Fibroblast of pulmonary artery (primary cell): ENCODE data around the gene XPNPEP1.

Source experiments
- DNase-seq: peaks from one replicate; pipeline ENCODE4 v3.0.0-alpha.2; 2010; ENCODE audit warnings: low read depth
- H3K4me3 ChIP-seq: replicated peaks from 2 replicates; pipeline ENCODE4 v1.5.1; 2011; ENCODE audit warnings: low read depth, mild to moderate bottlenecking, control low read depth, low read length, moderate library complexity
- TF ChIP-seq, protein P1 (sequence below): IDR thresholded peaks from 2 replicates; pipeline ENCODE4 v1.5.1; 2011; ENCODE audit warnings: mild to moderate bottlenecking, control low read depth, low read length, inconsistent platforms; ENCODE audit errors: missing control alignments

Gene XPNPEP1

DNA sequence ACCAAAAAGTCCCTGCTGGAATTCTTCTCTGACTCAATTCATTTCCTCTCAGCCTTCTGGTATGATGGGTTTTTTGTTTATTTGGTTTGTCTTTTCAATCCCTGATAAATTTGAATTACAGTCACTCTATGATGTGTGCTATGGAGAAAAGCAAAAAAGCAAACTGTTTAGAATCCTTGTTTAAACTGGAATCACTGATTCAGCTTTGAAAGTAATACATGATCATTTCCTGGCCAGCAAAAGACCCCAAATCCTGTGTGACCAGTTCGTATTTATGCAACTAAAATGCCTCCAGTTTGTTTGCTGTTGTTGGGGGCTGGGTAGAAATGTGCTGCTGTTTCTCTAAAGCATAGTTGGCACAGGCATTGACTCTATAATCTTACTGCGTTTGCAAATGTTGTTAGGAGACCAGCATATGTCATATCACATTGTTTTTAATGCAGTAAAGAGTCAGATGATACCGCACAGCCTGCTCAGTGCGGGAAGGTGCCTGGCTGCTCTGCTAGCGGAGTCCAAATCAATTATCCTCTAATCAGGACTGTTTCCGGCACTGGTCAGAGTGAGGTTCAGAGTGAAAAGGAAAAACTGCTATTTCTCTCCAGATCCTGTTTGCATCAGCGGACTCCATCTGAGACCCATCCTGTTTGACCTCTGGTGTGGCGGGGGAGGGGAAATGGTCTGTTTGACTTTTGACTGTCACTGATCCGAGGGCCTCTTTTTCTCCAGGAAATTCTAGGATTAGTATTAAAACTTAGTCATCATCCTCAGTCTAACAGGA is 43.8 kb upstream of the XPNPEP1 start:
- peak overlapping the region; percentile 6 for H3K4me3 ChIP-seq
- TF ChIP-seq, protein P1, sequence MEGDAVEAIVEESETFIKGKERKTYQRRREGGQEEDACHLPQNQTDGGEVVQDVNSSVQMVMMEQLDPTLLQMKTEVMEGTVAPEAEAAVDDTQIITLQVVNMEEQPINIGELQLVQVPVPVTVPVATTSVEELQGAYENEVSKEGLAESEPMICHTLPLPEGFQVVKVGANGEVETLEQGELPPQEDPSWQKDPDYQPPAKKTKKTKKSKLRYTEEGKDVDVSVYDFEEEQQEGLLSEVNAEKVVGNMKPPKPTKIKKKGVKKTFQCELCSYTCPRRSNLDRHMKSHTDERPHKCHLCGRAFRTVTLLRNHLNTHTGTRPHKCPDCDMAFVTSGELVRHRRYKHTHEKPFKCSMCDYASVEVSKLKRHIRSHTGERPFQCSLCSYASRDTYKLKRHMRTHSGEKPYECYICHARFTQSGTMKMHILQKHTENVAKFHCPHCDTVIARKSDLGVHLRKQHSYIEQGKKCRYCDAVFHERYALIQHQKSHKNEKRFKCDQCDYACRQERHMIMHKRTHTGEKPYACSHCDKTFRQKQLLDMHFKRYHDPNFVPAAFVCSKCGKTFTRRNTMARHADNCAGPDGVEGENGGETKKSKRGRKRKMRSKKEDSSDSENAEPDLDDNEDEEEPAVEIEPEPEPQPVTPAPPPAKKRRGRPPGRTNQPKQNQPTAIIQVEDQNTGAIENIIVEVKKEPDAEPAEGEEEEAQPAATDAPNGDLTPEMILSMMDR = no peak
- peak; percentile 88 for DNase-seq

DNA sequence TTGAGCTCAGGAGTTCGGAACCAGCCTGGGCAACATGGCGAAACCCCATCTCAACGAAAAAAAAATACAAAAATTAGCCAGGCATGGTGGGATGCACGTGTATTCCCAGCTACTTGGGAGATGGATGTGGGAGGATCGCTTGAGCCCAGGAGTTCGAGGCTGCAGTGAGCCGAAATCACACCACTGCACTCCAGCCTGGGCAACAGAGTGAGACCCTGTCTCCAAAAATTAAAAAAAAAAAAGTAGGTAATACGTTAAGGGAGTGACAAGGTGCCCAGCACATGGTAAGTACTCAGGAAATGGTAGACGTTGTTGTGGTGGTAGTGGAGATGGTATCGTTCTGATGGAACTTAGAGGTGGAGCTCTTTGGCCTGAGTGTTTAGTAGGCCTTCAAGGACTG is 41.0 kb upstream of the XPNPEP1 start:
- DNase-seq = no peak
- no peak overlapping the region for H3K4me3 ChIP-seq
- TF ChIP-seq, protein P1 = no peak

DNA sequence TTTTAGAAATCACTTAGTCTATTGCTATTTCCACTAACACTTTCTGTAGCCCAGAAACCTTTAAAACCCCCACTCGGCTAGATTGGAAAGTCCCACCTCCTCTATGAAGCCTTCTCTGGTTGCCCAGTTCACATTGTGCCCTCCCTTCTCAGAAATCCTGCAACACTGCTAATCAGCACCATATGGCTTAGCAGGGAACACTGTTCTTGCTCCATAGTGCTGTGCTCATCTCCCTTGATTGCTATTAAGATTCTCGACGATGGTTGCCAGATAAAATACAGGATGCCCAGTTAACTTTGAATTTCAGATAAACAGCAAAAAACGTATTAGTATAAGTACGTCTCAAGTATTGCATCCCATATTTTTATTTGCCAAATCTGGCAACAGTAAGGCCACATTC is 40.1 kb upstream of the XPNPEP1 start:
- no peak for DNase-seq
- no peak overlapping the region for H3K4me3 ChIP-seq
- TF ChIP-seq, protein P1 = no peak

DNA sequence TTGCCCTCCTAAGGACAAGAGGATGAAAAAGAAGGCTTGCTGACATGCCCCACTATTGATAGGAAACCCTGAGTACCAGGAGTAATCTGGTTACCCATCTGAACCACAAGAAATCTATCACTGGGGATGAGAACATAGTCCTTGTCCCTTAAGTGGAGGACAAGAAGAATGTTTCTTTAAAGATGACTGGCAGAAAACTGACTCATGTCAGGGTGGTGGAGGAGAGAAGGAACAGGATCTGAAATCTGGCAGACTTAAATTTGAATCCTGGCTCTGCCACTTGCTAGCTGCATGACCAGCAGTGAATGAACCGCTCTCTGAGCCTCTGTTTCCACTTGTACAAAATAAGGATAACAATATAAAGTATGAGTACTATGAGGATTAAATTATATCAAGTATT is 38.9 kb upstream of the XPNPEP1 start:
- TF ChIP-seq, protein P1 = no peak
- no peak overlapping the region for H3K4me3 ChIP-seq
- DNase-seq = no peak

DNA sequence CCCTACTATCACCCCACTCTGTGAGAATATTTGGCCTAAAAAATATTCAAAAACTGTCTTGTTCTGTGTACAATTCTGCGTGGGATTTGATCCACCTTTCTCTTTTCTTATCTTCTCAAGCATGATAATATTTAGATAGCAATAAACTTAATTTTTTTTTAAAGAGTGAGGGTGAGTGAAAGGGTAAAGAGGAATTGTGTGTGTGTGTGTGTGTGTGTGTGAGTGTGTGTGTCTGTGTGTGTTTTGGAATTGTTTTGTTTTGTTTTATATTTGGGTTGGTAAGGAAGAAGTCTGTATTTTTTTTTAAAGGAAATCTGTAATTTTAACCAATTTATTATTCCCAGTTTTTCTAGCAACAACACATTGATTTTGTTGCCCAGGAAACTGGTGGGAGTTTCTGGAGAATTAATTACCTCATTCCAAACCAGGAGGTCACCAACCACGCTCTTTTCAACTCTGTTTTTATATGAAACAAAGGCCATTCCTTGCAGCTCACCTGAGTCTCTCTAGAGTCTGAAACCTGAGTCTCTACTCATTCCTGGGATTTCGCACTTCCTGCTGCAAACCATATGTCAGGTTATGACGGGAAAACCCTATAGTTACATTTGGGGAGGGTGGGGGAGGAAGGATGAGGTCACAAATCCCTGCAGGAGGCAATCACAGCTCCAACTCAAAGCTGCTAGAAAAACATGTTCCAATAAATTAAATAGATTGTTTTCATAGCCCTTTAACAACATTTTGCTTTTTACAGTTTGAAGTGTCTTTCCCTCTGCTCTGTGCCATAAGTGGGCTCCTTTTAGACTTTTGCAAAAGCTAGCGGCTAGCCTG is 38.1 kb upstream of the XPNPEP1 start:
- no peak overlapping the region for H3K4me3 ChIP-seq
- TF ChIP-seq, protein P1 = no peak
- DNase-seq = peak; percentile 63

DNA sequence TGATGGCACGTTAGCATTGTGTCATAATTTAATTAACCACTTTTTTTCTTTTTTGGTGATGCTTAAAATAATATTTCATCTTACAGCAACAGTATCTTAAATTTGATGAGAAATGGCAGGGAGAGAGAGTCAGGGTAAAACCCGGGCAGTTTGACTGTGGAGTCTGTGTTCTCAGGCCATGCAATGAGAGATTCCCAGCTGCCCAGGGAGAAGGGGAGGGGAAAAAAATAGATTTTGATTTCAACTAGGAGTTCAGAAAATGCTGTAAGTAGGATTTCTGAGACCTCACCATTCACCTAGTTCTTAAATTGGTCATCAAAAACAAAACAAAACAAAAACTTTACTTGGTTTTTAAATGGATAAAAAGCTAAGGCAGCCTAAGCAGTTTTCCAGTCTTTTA is 37.4 kb upstream of the XPNPEP1 start:
- no peak for DNase-seq
- no peak overlapping the region for H3K4me3 ChIP-seq

More for the DNA sequence above, 37.4 kb upstream of the XPNPEP1 start:
- TF ChIP-seq, protein P1 = no peak
